HG03354 (cell line): ENCODE results near the gene DLGAP1.
A peak's percentile ranks its signal among the peaks of the same experiment; 100 is the strongest.
"Not testable (repeated sequence)": the region's sequence is repeated elsewhere in the genome, so short reads cannot be mapped to it uniquely, and the experiment has no call there.

Experiments
- ATAC-seq: cut with Tn5 transposase; IDR thresholded peaks from one replicate; pipeline ENCODE4 v1.9.1; 2021; ENCODE audit warnings: mild to moderate bottlenecking; ENCODE audit not compliant: unreplicated experiment, poor library complexity, severe bottlenecking

DLGAP1 gene

GRCh38 chr18:4034815-4035214, 420.3 kb downstream of the DLGAP1 start:
- not testable (repeated sequence) for ATAC-seq

- ATAC-seq = no peak
These were observed 428.6 kb downstream of the DLGAP1 start for GRCh38 chr18:4026542-4026941.

GRCh38 chr18:4024702-4025101, 430.4 kb downstream of the DLGAP1 start:
- ATAC-seq = no peak

GRCh38 chr18:4022749-4023148, 432.4 kb downstream of the DLGAP1 start:
- not testable (repeated sequence) for ATAC-seq

GRCh38 chr18:4020026-4020425, 435.1 kb downstream of the DLGAP1 start:
- no peak for ATAC-seq

GRCh38 chr18:4017480-4017879, 437.6 kb downstream of the DLGAP1 start:
- peak; percentile 97 for ATAC-seq

GRCh38 chr18:4016391-4017049, 438.6 kb downstream of the DLGAP1 start:
- no peak for ATAC-seq

GRCh38 chr18:4007846-4008245, 447.3 kb downstream of the DLGAP1 start:
- no peak for ATAC-seq

- no peak for ATAC-seq
These were observed 450.8 kb downstream of the DLGAP1 start for GRCh38 chr18:4004183-4004829.

- no peak for ATAC-seq
These were observed 456.3 kb downstream of the DLGAP1 start for GRCh38 chr18:3998698-3999333.

GRCh38 chr18:3995476-3996102, 459.5 kb downstream of the DLGAP1 start:
- peak; percentile 86 for ATAC-seq

- ATAC-seq = no peak
These were observed 461.0 kb downstream of the DLGAP1 start for GRCh38 chr18:3993941-3994687.

- ATAC-seq = no peak
These were observed 469.4 kb downstream of the DLGAP1 start for GRCh38 chr18:3985664-3986063.

GRCh38 chr18:3985020-3985419, 470.1 kb downstream of the DLGAP1 start:
- ATAC-seq = no peak

- no peak for ATAC-seq
These were observed 470.8 kb downstream of the DLGAP1 start for GRCh38 chr18:3984163-3984757.

- no peak for ATAC-seq
These were observed 471.6 kb downstream of the DLGAP1 start for GRCh38 chr18:3983351-3983969.

GRCh38 chr18:3982541-3982940, 472.6 kb downstream of the DLGAP1 start:
- no peak for ATAC-seq

- ATAC-seq = no peak
These were observed 476.1 kb downstream of the DLGAP1 start for GRCh38 chr18:3979024-3979423.

- ATAC-seq = no peak
These were observed 481.8 kb downstream of the DLGAP1 start for GRCh38 chr18:3973191-3973850.
